Right cardiac atrium (tissue), 5 donors: Measurements from ENCODE around the gene SLC10A7. TPM values are rescaled to one million over a fixed set of nuclear protein-coding genes. Genes with fewer than 3 reads are reported as not detected.
A peak's percentile ranks its signal among the peaks of the same experiment; 100 is the strongest.

Experiments used
- ATAC-seq, 2 donors: fragments of 200-7000 bp; cut with Tn5 transposase; one replicate each; pipeline versions ENCODE4 v1.8.0 to v1.9.1; 2020; ENCODE audit warnings: moderate library complexity in 2 of 2, mild to moderate bottlenecking in 1 of 2
- DNase-seq, 3 donors: peaks; one replicate each; pipeline ENCODE4 v3.0.0-alpha.2; 2020
- H3K27ac ChIP-seq: one replicate; pipeline ENCODE4 v1.5.1; 2013; ENCODE audit warnings: mild to moderate bottlenecking, low read length, control low read depth, moderate library complexity
- H3K27me3 ChIP-seq: one replicate; pipeline ENCODE4 v1.6.1; 2013; ENCODE audit not compliant: control insufficient read depth, insufficient read depth
- H3K4me1 ChIP-seq: one replicate; pipeline ENCODE4 v1.6.1; 2013; ENCODE audit warnings: low read length; ENCODE audit not compliant: control insufficient read depth, insufficient read depth
- H3K4me3 ChIP-seq: one replicate; pipeline ENCODE4 v1.5.1; 2013; ENCODE audit warnings: low read length, control low read depth
- H3K9me3 ChIP-seq: one replicate; pipeline ENCODE4 v1.6.1; 2013; ENCODE audit warnings: low read length; ENCODE audit not compliant: control insufficient read depth
- WGBS: extraction: QIAGEN DNeasy Blood & Tissue Kit; methylation state at CpG from one replicate; pipeline ENCODE4 v1.1.7; 2013; 5-methylcytosine and 5-hydroxymethylcytosine counted together
- intact Hi-C, 4 donors: fragments of 100-400 bp; cut with DNase I; formaldehyde crosslinking; loops; one replicate each; pipeline versions ENCODE4 v1.11.0 to v1.14.0; 2022 to 2023
- polyA plus RNA-seq: library from polyadenylated mRNA; stranded (reverse); fragments of 200-250 nt; gene quantifications from one replicate; pipeline ENCODE4 v1.2.3, GENCODE V29; 2013
- total RNA-seq, 4 donors: library from RNA; stranded (reverse); fragmentation: NEBNext Ultra II Directional; extraction: Animal tissue kit (Norgen Biotek cat#: 25700); gene quantifications; one replicate each; pipeline ENCODE4 v1.2.1, GENCODE V29; 2021
- donor health status: healthy with polysubstance abuse.
- donor health status: DM: no; HTN: yes; CAD: no.
- donor health status: DM: no; HTN: no; CAD: no.
- donor health status: DM: no; HTN: yes; CAD: no; lungs with severe emphysema.
- donor health status: DM: yes; HTN: yes; CAD: no.

Gene SLC10A7
- total and polyA plus RNA-seq, 5 donors, result 1.8 to 10.7 (median 5.3) TPM

DNA sequence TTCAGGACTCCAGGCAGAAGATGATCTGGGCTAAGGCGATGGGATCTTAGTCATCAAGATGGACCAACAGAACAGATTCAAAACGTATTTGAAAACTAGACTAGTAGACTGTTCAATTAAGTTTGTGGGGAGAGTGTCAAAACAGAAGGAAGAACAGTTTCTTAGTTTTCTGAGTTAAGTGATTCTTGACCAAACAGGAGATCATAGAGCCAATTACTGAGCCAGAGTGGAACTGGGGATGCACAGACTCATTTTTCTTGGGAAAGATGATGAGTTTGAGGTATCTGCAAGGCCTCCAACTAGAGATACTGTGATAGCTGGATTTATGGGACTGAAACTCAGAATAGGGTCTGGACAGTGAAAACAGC lies 187.9 kb downstream of the SLC10A7 start:
- H3K27ac ChIP-seq, result no peak overlapping the region
- peaks cover 6% of the 10 kb centered on the region for H3K4me1 ChIP-seq
- no peak overlapping the region for H3K4me3 ChIP-seq
- ATAC-seq (no peak), DNase-seq (no peak)
- intact Hi-C loops, result no loop called here
- 94% methylated on average over 2 of the region's 2 CpGs for WGBS
- no peaks in the 10 kb centered on the region for H3K27me3 ChIP-seq
- H3K9me3 ChIP-seq, result no peaks in the 10 kb centered on the region

DNA sequence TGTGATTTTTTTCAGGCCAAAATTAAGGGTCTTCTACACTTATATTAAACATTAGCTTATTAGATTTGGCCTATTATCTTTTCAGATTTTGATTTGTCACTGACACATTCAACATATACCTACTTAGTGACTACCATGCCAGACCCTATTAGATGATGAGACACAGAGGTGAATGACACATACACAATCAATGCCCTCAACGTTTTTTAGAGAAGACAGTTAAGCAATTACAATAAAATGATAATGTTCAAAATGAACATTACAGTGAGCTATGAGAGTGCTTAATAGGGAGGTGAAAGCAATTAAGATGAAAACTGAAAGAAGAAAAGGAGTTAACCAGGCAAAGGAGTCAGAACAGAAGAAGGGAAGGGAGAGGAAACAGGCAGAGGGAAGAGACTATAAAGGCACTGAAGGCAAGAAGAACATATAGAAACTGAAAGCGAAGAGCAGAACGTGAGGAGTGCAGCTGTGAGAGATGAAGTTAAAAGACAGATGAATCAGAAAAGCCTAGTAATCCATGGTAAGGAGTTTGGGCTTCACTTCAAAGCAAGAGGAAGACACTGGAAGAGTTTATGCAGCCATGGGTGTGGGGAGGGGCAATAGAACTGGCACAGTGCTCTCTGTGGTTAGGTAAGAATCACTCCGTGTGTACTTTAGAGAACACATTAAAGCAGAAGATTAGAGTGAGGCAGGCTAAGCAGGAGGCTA lies 188.4 kb downstream of the SLC10A7 start:
- ATAC-seq, result no peak
- WGBS, result 76% methylated on average over 4 of the region's 4 CpGs

DNA sequence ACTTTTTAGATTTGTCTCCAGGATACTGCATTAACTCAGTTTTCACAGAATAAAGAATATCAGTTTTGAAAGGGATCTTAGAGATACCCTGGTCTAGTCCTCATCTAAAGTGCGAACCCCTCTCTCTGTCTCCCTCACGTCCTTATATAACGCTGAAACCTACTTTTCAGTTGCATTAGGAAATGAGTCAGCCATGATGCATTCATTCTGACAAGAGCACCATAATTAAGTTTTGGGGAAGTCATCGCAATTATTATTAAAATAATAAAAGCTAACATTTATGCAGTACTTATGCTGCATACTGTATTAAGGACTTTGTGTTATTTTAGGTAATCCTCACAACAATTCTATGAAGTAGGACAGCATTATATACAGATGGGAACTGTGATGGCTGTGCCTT lies 191.3 kb downstream of the SLC10A7 start:
- intact Hi-C loops, result no loop called here
- no peak for DNase-seq

More for the DNA sequence above, 188.4 kb downstream of the SLC10A7 start:
- H3K27me3 ChIP-seq, result no peaks in the 10 kb centered on the region
- intact Hi-C loops, result no loop called here
- H3K27ac ChIP-seq, result no peak overlapping the region
- H3K9me3 ChIP-seq, result no peaks in the 10 kb centered on the region
- peaks cover 6% of the 10 kb centered on the region for H3K4me1 ChIP-seq
- H3K4me3 ChIP-seq, result no peak overlapping the region
- DNase-seq, result no peak

DNA sequence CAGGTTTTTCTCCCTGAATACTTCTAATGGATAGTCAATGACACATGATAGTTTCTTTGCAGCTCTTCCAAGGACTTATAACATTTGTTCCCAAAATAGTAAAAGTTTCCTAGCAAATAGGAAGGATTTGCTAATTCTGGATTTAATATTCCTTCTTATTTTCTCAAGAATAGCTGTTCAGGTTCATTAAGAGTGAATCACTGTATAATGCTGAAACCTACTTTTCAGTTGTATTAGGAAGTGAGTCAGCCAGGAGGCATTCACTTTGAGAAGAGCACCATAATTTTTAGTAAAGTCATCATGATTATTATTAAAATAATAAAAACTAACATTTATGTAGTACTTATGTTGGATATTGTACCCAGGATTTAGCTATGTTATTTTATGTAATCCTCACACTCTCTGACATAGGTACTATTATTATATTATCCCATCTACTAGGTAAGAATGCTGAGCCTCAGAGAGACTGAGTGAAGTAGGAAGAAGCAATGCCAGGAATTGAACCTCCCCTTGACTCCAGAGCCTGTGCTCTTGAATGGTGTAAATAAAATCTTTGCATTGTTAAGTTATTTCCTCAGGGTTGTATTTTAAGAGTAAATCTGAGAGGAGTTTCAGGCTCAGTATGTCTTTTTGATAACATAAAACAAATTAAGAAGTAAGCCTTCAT lies 192.6 kb downstream of the SLC10A7 start:
- Histone ChIP-seq H3K9me3 (no peaks in the 10 kb centered on the region), H3K27ac (no peak overlapping the region), H3K4me3 (no peak overlapping the region), H3K4me1 (no peaks in the 10 kb centered on the region), H3K27me3 (no peaks in the 10 kb centered on the region)
- no peak for ATAC-seq
- intact Hi-C loops, result no loop called here
- no peak for DNase-seq

More for the DNA sequence above, 191.3 kb downstream of the SLC10A7 start:
- WGBS, result 84% methylated on average over 4 of the region's 4 CpGs
- Histone ChIP-seq H3K27ac (no peak overlapping the region), H3K4me3 (no peak overlapping the region), H3K27me3 (no peaks in the 10 kb centered on the region), H3K4me1 (peaks cover 5% of the 10 kb centered on the region), H3K9me3 (no peaks in the 10 kb centered on the region)
- no peak for ATAC-seq

DNA sequence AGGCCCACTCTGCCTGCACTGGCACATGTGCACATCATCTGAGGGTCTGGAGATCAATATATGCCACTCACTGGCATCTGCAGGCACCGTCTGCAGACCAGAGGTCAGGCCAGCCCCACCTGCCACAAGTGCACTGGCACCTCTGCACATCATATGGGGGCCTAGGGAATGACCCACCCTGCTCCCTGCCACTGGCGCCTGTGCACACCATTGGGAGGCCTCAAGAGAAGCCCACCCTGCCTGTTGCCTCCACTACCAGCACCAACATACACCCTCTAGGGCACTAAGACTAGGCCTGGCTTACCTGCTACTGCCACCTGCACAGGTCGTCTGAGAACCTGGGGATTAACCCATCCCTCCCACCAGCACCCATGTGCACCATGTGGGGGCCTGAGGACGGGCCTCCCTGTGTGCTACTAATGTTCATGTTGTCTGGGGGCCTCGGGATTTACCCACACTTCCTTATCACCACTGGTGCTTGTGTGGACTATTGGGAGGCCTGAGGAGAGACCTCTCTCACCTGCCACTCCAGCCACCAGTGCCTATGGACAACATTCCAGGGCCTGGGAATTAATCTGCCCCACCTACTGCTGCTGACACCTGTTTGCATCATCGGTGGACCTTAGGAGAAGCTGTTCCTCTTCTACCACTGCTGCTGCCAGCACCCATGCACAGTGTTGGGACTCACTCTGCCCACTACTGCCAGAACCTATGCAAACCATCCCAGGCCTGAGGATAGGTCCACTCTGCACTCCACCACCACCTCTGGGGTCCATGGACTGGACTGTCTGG lies 193.7 kb downstream of the SLC10A7 start:
- Histone ChIP-seq H3K27ac (no peak overlapping the region), H3K4me1 (no peaks in the 10 kb centered on the region), H3K9me3 (no peaks in the 10 kb centered on the region), H3K27me3 (no peaks in the 10 kb centered on the region), H3K4me3 (no peak overlapping the region)
- DNase-seq, result peak in 1 of 3 donors; percentile 18
- 90% methylated on average over 6 of the region's 6 CpGs for WGBS
- ATAC-seq, result peak in 1 of 2 donors; percentile 24
- intact Hi-C loops, result no loop called here

DNA sequence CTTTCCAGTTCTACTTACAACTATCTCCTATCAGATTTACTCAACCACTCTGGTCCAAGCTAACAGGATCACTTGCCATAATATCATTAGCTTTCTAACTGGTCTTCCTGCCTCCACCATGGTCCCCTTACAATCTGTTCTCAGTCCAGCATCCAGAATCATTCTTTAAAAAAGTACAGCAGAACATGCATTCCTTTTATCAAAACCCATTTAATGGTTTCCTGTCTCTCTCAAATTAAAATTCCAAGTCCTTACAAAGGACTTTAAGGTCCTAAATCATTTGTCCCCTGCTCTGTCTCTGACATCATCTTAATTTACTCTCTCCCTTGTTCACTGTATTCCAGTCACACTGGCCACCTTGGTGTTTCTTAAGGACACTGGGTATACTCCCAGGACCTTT lies 202.8 kb downstream of the SLC10A7 start:
- Histone ChIP-seq H3K27me3 (no peaks in the 10 kb centered on the region), H3K4me1 (no peaks in the 10 kb centered on the region), H3K4me3 (no peak overlapping the region), H3K9me3 (no peaks in the 10 kb centered on the region), H3K27ac (no peak overlapping the region)
- ATAC-seq, result no peak
- DNase-seq, result no peak
- intact Hi-C loops, result no loop called here

DNA sequence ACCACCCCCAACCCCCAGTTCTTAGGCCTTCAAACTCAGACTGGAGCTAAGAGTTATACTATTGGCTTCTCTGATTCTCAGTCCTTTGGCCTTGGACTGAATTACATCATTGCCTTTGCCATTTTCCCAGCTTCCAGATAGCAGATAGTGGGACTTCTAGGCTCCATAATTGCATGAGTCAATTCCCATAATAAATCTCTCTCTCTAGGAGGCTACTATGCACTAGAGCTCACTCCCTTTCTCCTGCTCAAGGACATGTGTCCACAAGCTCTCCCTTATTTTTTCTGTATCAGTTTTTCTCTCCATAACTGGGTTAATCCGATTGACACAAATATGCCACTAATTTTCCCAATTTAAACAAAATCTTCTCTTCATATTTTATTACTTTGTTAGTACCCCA lies 204.0 kb downstream of the SLC10A7 start:
- Histone ChIP-seq H3K27ac (no peak overlapping the region), H3K4me3 (no peak overlapping the region), H3K27me3 (no peaks in the 10 kb centered on the region), H3K4me1 (no peaks in the 10 kb centered on the region), H3K9me3 (no peaks in the 10 kb centered on the region)
- intact Hi-C loops, result no loop called here
- DNase-seq, result no peak
- ATAC-seq, result no peak
- WGBS, result 100% methylated on average over 1 of the region's 1 CpG

DNA sequence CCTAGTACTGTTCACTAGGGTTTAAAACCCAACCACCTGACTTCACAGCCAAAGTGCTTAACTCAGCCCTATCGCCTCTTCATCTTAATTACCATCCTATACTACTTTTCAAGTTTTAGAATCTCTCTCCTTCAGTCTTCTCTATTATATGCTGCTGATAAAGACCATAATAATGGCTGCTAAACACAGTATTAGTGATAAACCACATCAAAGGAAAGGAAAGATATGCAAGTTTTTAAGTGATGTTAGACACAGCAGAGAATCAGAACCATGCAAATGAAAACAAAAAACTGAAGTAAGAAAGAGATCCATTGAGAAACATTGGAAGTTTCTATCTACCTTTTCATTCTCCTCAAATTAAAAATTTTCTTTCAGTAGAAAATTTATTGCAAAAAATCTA lies 206.6 kb downstream of the SLC10A7 start:
- Histone ChIP-seq H3K4me1 (no peaks in the 10 kb centered on the region), H3K9me3 (no peaks in the 10 kb centered on the region), H3K4me3 (no peak overlapping the region), H3K27me3 (no peaks in the 10 kb centered on the region), H3K27ac (no peak overlapping the region)
- ATAC-seq, result no peak
- intact Hi-C loops, result no loop called here
- WGBS, result 100% methylated on average over 1 of the region's 1 CpG
- DNase-seq, result no peak

DNA sequence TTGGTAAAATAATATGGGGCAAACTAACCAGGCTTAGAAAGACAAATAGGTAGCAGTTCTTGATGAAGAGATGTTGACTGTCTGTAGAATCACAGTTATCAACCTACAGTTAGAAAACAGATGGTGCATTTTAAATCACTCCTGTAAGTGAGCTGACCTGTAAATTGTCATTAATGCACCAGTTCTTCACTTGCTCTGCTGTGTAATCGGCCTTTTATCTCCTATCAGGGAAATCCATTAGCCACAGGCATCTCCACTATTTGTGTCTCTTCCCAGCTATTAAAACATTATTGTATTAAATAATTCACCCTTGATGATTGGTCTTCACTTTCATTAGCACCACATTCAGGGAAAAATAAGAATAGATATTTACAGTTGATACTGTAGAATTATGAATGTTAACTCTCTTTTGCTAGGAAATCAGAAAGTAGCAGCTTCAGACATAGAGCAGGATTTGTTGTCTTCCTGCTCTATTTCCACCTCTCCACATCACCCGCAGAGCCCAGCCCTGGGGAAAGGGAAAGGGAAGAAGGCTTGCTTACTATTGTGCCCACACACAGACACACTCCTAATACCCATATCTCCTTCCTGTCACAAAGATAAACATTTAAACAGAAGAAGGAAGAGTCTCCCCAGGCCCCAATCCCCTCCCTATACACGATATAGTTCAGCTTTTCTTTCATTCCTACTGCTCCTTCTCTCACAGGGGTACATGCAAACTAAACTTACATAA lies 210.3 kb downstream of the SLC10A7 start:
- intact Hi-C loops, result no loop called here
- WGBS, result 49% methylated on average over 3 of the region's 3 CpGs
- DNase-seq (no peak), ATAC-seq (peak in 1 of 2 donors; percentile 20)
- Histone ChIP-seq H3K4me1 (no peaks in the 10 kb centered on the region), H3K9me3 (no peaks in the 10 kb centered on the region), H3K27me3 (no peaks in the 10 kb centered on the region), H3K4me3 (no peak overlapping the region), H3K27ac (no peak overlapping the region)

DNA sequence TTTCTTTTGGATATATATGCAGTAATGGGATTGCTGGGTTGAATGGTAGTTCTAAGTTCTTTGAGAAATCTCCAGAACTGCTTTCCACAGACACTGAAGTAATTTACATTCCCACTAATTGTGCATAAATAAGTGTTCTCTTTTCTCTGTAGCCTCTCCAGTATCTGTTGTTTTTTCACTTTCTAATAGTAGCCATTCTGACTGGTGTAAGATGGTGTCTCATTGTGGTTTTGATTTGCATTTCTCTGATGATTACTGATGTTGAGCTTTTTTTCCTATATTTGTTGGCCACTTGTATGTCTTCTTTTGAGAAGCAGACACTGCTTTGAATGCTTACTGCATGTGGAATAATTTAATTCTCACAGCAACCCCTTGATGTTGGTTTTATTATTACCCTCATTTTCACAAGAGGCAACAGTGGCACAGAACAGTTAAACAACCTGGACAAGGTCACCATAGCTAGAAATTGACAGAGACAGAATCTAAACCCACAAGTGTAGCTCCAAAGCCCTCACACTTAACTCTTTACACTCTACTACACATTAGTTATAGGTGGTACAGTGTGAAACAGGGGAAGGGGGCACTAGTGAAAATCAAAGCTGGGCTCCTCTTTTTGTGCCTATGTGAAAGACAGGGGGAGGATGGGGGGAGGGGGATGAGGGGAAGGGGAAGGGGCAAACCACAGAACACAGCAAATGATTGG lies 211.3 kb downstream of the SLC10A7 start:
- H3K4me1 ChIP-seq, result no peaks in the 10 kb centered on the region

More for the DNA sequence above, 211.3 kb downstream of the SLC10A7 start:
- intact Hi-C loops, result no loop called here
- no peak for ATAC-seq
- Histone ChIP-seq H3K9me3 (no peaks in the 10 kb centered on the region), H3K27ac (no peak overlapping the region), H3K4me3 (no peak overlapping the region), H3K27me3 (no peaks in the 10 kb centered on the region)
- no peak for DNase-seq
